Fibroblast of villous mesenchyme (primary cell): Measurements from ENCODE around the gene MET. TPM values are rescaled to one million over a fixed set of nuclear protein-coding genes. Genes with fewer than 3 reads are reported as not detected.

Experiments used
- DNase-seq: peaks from one replicate; pipeline ENCODE4 v3.0.0-alpha.2; 2010; ENCODE audit warnings: low read depth
- H3K4me3 ChIP-seq: 2 replicates; pipeline ENCODE4 v1.5.1; 2011; ENCODE audit warnings: low read depth, mild to moderate bottlenecking, low read length
- CTCF ChIP-seq: IDR thresholded peaks from 2 replicates; pipeline ENCODE4 v1.5.1; 2012; ENCODE audit warnings: low read depth, mild to moderate bottlenecking, low read length; ENCODE audit not compliant: insufficient read depth
- total RNA-seq: library from RNA; depleted of rRNA; stranded (reverse); fragments of >200 nt; gene quantifications from 2 replicates; pipeline ENCODE4 v1.2.3, GENCODE V29; 2012

MET gene
- total RNA-seq, 1 donor = 48.8 TPM

GRCh38 chr7:116724560-116725231 is 52.7 kb downstream of the MET start:
- TF ChIP-seq CTCF = no peak
- H3K4me3 ChIP-seq = peak overlapping the region; percentile 54
- peak; percentile 18 for DNase-seq

GRCh38 chr7:116726149-116726548 is 54.2 kb downstream of the MET start:
- TF ChIP-seq CTCF = no peak
- no peak for DNase-seq
- H3K4me3 ChIP-seq = no peak overlapping the region

- H3K4me3 ChIP-seq = no peak overlapping the region
- DNase-seq = peak; percentile 15
- no peak for TF ChIP-seq CTCF
These were observed 54.9 kb downstream of the MET start for GRCh38 chr7:116726713-116727431.

- no peak for DNase-seq
- TF ChIP-seq CTCF = no peak
- no peak overlapping the region for H3K4me3 ChIP-seq
These were observed 55.5 kb downstream of the MET start for GRCh38 chr7:116727432-116728009.

DNA sequence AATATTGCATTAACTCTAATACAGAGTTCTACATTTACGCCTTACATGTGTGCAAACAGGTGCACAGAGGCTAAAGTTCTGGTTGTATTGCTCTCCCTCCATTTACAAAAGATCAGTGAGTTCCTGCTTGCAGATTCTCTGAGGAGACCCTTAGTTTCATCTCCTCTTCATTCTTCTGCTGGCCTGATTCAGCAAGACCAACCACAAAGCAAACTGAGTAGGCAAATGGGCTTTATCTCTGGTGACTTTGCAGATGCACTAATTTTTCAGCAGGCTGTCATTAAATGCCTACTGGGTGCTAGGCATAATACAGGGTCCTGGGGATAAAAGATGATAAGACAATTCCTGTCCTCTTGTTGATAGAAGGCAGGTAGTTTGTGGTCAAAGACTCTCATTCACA is 56.4 kb downstream of the MET start:
- no peak overlapping the region for H3K4me3 ChIP-seq
- no peak for DNase-seq
- no peak for TF ChIP-seq CTCF

GRCh38 chr7:116730097-116731022 is 58.4 kb downstream of the MET start:
- DNase-seq = no peak
- no peak for TF ChIP-seq CTCF
- no peak overlapping the region for H3K4me3 ChIP-seq
